HepG2 (cell line): ENCODE results near the gene C14orf93. TPM values are rescaled to one million over a fixed set of nuclear protein-coding genes. Genes with fewer than 3 reads are reported as not detected.

Experiments
- CHCHD3 ChIP-seq: sonication (generic); formaldehyde crosslinking; IDR thresholded peaks from 2 replicates; pipeline ENCODE4 v1.8.0; 2022; ENCODE audit warnings: mild to moderate bottlenecking, missing genetic modification reagents, moderate library complexity
- EHMT2 ChIP-seq: fragments of 200-600 bp; sonication (generic); IDR thresholded peaks from 2 replicates; pipeline ENCODE4 v1.7.0; 2017; ENCODE audit warnings: antibody characterized with exemption, low read depth, low read length, borderline replicate concordance
- FOXP1 ChIP-seq, 2 experiments: fragments of 450-650 bp in 1 of 2; IDR thresholded peaks; 2 replicates each; pipeline ENCODE4 v1.6.1; 2017 to 2018; ENCODE audit warnings: antibody characterized with exemption in 1 of 2
- GFI1 ChIP-seq: sonication (generic); formaldehyde crosslinking; IDR thresholded peaks from 2 replicates; pipeline ENCODE4 v1.5.0; 2020; ENCODE audit warnings: missing genetic modification reagents, mild to moderate bottlenecking, borderline replicate concordance
- HDAC2 ChIP-seq: sonication (generic); formaldehyde crosslinking; IDR thresholded peaks from 2 replicates; pipeline ENCODE4 v1.4.0; 2020; ENCODE audit warnings: missing genetic modification reagents
- KDM5A ChIP-seq: fragments of 200-600 bp; sonication (generic); IDR thresholded peaks from 2 replicates; pipeline ENCODE4 v1.7.0; 2018; ENCODE audit warnings: antibody characterized with exemption, mild to moderate bottlenecking, low read length, borderline replicate concordance
- RNF2 ChIP-seq: fragments of 450-650 bp; conservative IDR thresholded peaks from 2 replicates; pipeline ENCODE4 v1.6.1; 2016; ENCODE audit warnings: low read depth
- ZNF124 ChIP-seq: sonication (generic); formaldehyde crosslinking; IDR thresholded peaks from 2 replicates; pipeline ENCODE4 v1.4.0; 2020; ENCODE audit warnings: missing genetic modification reagents
- ZNF136 ChIP-seq: sonication (generic); formaldehyde crosslinking; IDR thresholded peaks from 2 replicates; pipeline ENCODE4 v1.8.1; 2022; ENCODE audit warnings: low read depth, mild to moderate bottlenecking, moderate library complexity, missing genetic modification reagents
- ZNF224 ChIP-seq: sonication (generic); formaldehyde crosslinking; IDR thresholded peaks from 2 replicates; pipeline ENCODE4 v1.5.0; 2020; ENCODE audit warnings: mild to moderate bottlenecking, missing genetic modification reagents
- ZNF441 ChIP-seq: sonication (generic); formaldehyde crosslinking; IDR thresholded peaks from 2 replicates; pipeline ENCODE4 v1.7.0; 2021; ENCODE audit warnings: missing genetic modification reagents, borderline replicate concordance
- ZNF572 ChIP-seq: sonication (generic); formaldehyde crosslinking; IDR thresholded peaks from 2 replicates; pipeline ENCODE4 v1.5.1; 2020; ENCODE audit warnings: mild to moderate bottlenecking, missing genetic modification reagents
- ZNF747 ChIP-seq: sonication (generic); formaldehyde crosslinking; IDR thresholded peaks from 2 replicates; pipeline ENCODE4 v1.8.1; 2023; ENCODE audit warnings: missing genetic modification reagents, mild to moderate bottlenecking, borderline replicate concordance
- ZNF780A ChIP-seq: sonication (generic); formaldehyde crosslinking; IDR thresholded peaks from 2 replicates; pipeline ENCODE4 v1.8.0; 2022; ENCODE audit warnings: mild to moderate bottlenecking, missing genetic modification reagents, moderate library complexity
- ZNF790 ChIP-seq: sonication (generic); formaldehyde crosslinking; IDR thresholded peaks from 2 replicates; pipeline ENCODE4 v1.8.0; 2022; ENCODE audit warnings: missing genetic modification reagents, mild to moderate bottlenecking, borderline replicate concordance
- ZNF839 ChIP-seq: sonication (generic); formaldehyde crosslinking; IDR thresholded peaks from 2 replicates; pipeline ENCODE4 v1.4.0; 2020; ENCODE audit warnings: missing genetic modification reagents, mild to moderate bottlenecking, borderline replicate concordance
- ZSCAN31 ChIP-seq: sonication (generic); formaldehyde crosslinking; IDR thresholded peaks from 2 replicates; pipeline ENCODE4 v1.5.0; 2020; ENCODE audit warnings: low read depth, mild to moderate bottlenecking, missing genetic modification reagents
- polyA plus RNA-seq, 8 experiments: library from polyadenylated mRNA; depleted of rRNA in 3 of 8; stranded (reverse) in 7 of 8; unstranded in 1 of 8; fragments of >200 nt; fragmentation: Illumina TruSeq in 4 of 8; extraction: Trizol in 4 of 8; gene quantifications; 2 replicates each; pipeline versions ENCODE4 v1.2.1 to v1.2.3, GENCODE V29; 2011 to 2016; ENCODE audit warnings: low read depth in 4 of 8, missing spikeins in 1 of 8, mixed read lengths in 1 of 8; ENCODE audit not compliant: insufficient read depth in 1 of 8
- total RNA-seq, 5 experiments: library from RNA; depleted of rRNA; stranded (reverse); fragments of >200 nt; fragmentation: Illumina TruSeq; extraction: Trizol; gene quantifications; 2 replicates each; pipeline ENCODE4 v1.2.3, GENCODE V29; 2016; ENCODE audit warnings: low read depth in 1 of 5
- TF ChIP-seq, protein P1 (sequence below): sonication (generic); formaldehyde crosslinking; IDR thresholded peaks from 2 replicates; pipeline ENCODE4 v1.5.0; 2020; ENCODE audit warnings: mild to moderate bottlenecking, missing genetic modification reagents
- TF ChIP-seq, protein P2 (sequence below): sonication (generic); formaldehyde crosslinking; IDR thresholded peaks from 2 replicates; pipeline ENCODE4 v1.8.1; 2023; ENCODE audit warnings: missing genetic modification reagents, inconsistent platforms, borderline replicate concordance
- TF ChIP-seq, protein P3 (sequence below): sonication (generic); formaldehyde crosslinking; IDR thresholded peaks from 2 replicates; pipeline ENCODE4 v1.4.0; 2020; ENCODE audit warnings: missing genetic modification reagents, borderline replicate concordance

The C14orf93 gene
- total and polyA plus RNA-seq, 2 of the 13 experiments (the other 11 are each of a cell fraction or from before 2014, with no cell fraction given), result 11.4 to 22.5 TPM

DNA sequence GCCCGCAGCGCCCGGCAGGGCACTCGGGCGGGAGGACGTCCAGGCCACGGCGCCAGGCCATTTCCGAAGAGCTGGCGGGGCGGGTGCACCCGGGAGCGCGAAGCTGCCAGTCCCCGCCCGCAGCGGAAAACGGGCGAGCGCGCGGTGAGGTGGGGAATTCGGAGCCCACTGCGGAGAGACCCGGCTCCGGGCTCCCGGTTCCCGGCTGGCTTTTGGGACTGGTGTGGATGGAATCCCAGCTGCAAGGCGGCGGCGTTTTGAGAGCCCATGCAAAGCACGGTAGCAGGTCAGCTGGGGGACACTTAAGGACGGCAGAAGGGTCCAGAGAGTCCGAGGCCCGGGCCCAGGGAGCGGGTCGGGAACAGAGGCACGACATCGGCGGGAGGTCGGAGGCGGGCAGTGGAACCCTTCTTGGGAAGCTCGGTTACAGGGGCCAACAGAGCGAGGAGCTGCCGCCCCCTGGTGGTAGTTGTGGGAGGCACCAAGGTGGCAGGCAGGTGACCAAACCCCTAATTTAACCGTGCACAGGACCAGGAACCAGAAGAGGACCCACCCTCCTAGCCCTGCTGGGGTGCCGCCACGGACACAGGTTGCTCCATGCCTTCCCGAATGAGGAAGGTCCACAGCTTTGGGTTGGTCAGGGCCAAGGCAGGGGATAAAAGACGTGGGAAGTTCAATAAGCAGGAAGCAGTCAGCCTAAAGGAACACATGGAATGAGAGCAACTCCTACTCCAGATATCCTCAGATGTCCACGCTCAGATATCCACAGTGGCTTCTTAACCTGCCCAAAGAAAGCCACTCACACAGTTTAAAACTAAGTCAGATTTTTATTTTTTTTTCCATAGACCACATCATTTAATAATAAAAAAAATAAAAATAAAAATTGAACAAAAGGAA is 48.1 kb upstream of the C14orf93 start (continued):
- TF ChIP-seq ZNF224 (CRISPR knock-in tag), result no peak
- TF ChIP-seq FOXP1 (IDR thresholded peaks at IDR 0.05), result no peak
- TF ChIP-seq FOXP1 (CRISPR knock-in tag; IDR thresholded peaks at IDR 0.05), result no peak
- no peak; the same call in 1 of the 2 replicates for TF ChIP-seq ZNF747 (CRISPR knock-in tag)
- TF ChIP-seq, protein P1, sequence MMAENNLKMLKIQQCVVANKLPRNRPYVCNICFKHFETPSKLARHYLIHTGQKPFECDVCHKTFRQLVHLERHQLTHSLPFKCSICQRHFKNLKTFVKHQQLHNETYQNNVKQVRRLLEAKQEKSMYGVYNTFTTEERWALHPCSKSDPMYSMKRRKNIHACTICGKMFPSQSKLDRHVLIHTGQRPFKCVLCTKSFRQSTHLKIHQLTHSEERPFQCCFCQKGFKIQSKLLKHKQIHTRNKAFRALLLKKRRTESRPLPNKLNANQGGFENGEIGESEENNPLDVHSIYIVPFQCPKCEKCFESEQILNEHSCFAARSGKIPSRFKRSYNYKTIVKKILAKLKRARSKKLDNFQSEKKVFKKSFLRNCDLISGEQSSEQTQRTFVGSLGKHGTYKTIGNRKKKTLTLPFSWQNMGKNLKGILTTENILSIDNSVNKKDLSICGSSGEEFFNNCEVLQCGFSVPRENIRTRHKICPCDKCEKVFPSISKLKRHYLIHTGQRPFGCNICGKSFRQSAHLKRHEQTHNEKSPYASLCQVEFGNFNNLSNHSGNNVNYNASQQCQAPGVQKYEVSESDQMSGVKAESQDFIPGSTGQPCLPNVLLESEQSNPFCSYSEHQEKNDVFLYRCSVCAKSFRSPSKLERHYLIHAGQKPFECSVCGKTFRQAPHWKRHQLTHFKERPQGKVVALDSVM (CRISPR knock-in tag), result peak; percentile 77
- TF ChIP-seq ZSCAN31 (CRISPR knock-in tag), result peak; percentile 90
- peak; percentile 72; the same call in 1 of the 2 replicates for TF ChIP-seq HDAC2 (CRISPR knock-in tag)
- 0 out of 2 replicates have a peak, but pooled peaks have one; percentile 35 for TF ChIP-seq RNF2
- peak; percentile 80; the same call in 1 of the 2 replicates for TF ChIP-seq GFI1 (CRISPR knock-in tag)
- TF ChIP-seq ZNF124, result no peak
- no peak for TF ChIP-seq EHMT2
- TF ChIP-seq ZNF441 (CRISPR knock-in tag), result no peak
- 0 out of 2 replicates have a peak, but pooled peaks have one; percentile 41 for TF ChIP-seq ZNF780A
- TF ChIP-seq, protein P2, sequence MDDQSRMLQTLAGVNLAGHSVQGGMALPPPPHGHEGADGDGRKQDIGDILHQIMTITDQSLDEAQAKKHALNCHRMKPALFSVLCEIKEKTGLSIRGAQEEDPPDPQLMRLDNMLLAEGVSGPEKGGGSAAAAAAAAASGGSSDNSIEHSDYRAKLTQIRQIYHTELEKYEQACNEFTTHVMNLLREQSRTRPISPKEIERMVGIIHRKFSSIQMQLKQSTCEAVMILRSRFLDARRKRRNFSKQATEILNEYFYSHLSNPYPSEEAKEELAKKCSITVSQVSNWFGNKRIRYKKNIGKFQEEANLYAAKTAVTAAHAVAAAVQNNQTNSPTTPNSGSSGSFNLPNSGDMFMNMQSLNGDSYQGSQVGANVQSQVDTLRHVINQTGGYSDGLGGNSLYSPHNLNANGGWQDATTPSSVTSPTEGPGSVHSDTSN (CRISPR knock-in tag), result no peak
- TF ChIP-seq ZNF790 (CRISPR knock-in tag), result peak; percentile 65; the same call in 1 of the 2 replicates
- TF ChIP-seq ZNF839 (CRISPR knock-in tag), result peak; percentile 99; the same call in 1 of the 2 replicates
- peak; percentile 99 for TF ChIP-seq ZNF572 (CRISPR knock-in tag)
- TF ChIP-seq ZNF136 (CRISPR knock-in tag), result 0 out of 2 replicates have a peak, but pooled peaks have one; percentile 21
- 0 out of 2 replicates have a peak, but pooled peaks have one; percentile 36 for TF ChIP-seq CHCHD3 (CRISPR knock-in tag)
- peak; percentile 32; the same call in 1 of the 2 replicates for TF ChIP-seq KDM5A
- TF ChIP-seq, protein P3, sequence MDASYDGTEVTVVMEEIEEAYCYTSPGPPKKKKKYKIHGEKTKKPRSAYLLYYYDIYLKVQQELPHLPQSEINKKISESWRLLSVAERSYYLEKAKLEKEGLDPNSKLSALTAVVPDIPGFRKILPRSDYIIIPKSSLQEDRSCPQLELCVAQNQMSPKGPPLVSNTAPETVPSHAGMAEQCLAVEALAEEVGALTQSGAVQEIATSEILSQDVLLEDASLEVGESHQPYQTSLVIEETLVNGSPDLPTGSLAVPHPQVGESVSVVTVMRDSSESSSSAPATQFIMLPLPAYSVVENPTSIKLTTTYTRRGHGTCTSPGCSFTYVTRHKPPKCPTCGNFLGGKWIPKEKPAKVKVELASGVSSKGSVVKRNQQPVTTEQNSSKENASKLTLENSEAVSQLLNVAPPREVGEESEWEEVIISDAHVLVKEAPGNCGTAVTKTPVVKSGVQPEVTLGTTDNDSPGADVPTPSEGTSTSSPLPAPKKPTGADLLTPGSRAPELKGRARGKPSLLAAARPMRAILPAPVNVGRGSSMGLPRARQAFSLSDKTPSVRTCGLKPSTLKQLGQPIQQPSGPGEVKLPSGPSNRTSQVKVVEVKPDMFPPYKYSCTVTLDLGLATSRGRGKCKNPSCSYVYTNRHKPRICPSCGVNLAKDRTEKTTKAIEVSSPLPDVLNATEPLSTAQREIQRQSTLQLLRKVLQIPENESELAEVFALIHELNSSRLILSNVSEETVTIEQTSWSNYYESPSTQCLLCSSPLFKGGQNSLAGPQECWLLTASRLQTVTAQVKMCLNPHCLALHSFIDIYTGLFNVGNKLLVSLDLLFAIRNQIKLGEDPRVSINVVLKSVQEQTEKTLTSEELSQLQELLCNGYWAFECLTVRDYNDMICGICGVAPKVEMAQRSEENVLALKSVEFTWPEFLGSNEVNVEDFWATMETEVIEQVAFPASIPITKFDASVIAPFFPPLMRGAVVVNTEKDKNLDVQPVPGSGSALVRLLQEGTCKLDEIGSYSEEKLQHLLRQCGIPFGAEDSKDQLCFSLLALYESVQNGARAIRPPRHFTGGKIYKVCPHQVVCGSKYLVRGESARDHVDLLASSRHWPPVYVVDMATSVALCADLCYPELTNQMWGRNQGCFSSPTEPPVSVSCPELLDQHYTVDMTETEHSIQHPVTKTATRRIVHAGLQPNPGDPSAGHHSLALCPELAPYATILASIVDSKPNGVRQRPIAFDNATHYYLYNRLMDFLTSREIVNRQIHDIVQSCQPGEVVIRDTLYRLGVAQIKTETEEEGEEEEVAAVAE (CRISPR knock-in tag), result no peak; the same call in 1 of the 2 replicates
